Upper lobe of left lung (tissue), 6 donors: ENCODE measurements around the gene GSPT1. TPM values are rescaled to one million over a fixed set of nuclear protein-coding genes. Genes with fewer than 3 reads are reported as not detected.
A peak's percentile ranks its signal among the peaks of the same experiment; 100 is the strongest.
"Not testable (repeated sequence)": the region's sequence is repeated elsewhere in the genome, so short reads cannot be mapped to it uniquely, and the experiment has no call there.

Source experiments
- ATAC-seq, 2 donors: fragments of 200-7000 bp; cut with Tn5 transposase; one replicate each; pipeline ENCODE4 v1.9.1; 2022; ENCODE audit warnings: mild to moderate bottlenecking in 2 of 2, moderate library complexity in 2 of 2; ENCODE audit not compliant: low FRiP score in 2 of 2
- DNase-seq, 2 donors: peaks; one replicate each; pipeline ENCODE4 v3.0.0-alpha.2; 2019 to 2020
- H3K27ac ChIP-seq, 4 donors: fragments of 200-600 bp; sonication (generic); one replicate each; pipeline ENCODE4 v1.5.1; 2016 to 2019
- H3K27me3 ChIP-seq, 4 donors: fragments of 200-600 bp; sonication (generic); one replicate each; pipeline ENCODE4 v1.5.1; 2017 to 2019
- H3K36me3 ChIP-seq, 4 donors: fragments of 200-600 bp; sonication (generic); one replicate each; pipeline ENCODE4 v1.5.1; 2016 to 2019
- H3K4me1 ChIP-seq, 4 donors: fragments of 200-600 bp; sonication (generic); one replicate each; pipeline ENCODE4 v1.5.1; 2018 to 2019
- H3K4me3 ChIP-seq, 4 donors: fragments of 200-600 bp; sonication (generic); one replicate each; pipeline ENCODE4 v1.5.1; 2017 to 2019; ENCODE audit warnings: mild to moderate bottlenecking in 2 of 4, moderate library complexity in 1 of 4
- H3K9me3 ChIP-seq, 4 donors: fragments of 200-600 bp; sonication (generic); one replicate each; pipeline ENCODE4 v1.5.1; 2018 to 2019
- EP300 ChIP-seq, 4 donors: sonication (generic); formaldehyde crosslinking; IDR thresholded peaks; one replicate each; pipeline ENCODE4 v1.5.1; 2017; ENCODE audit warnings: antibody characterized with exemption in 4 of 4, control low read depth in 2 of 4
- WGBS, 2 donors: methylation state at CpG; one replicate each; pipeline ENCODE4 v1.1.5; 2017 to 2018; 5-methylcytosine and 5-hydroxymethylcytosine counted together
- small RNA-seq, 4 donors: library from RNA; depleted of rRNA; stranded (forward); fragments of <200 nt; gene quantifications; one replicate each; pipeline ENCODE3, GENCODE V24; 2016
- total RNA-seq, 6 donors: library from RNA; depleted of rRNA in 4 of 6; stranded (reverse); fragments of >200 nt in 4 of 6; gene quantifications; one replicate each; pipeline versions ENCODE4 v1.1.0 to v1.2.1, GENCODE V29; 2016 to 2021
- donor health status: DM: no; HTN: no; CAD: no; lungs with moderate emphysema.
- donor health status: DM: no; HTN: yes; CAD: no; lungs with severe emphysema.

Gene GSPT1
- total RNA-seq, 6 donors from 2014 or later, result 52.4 to 117 (median 99.6) TPM

DNA sequence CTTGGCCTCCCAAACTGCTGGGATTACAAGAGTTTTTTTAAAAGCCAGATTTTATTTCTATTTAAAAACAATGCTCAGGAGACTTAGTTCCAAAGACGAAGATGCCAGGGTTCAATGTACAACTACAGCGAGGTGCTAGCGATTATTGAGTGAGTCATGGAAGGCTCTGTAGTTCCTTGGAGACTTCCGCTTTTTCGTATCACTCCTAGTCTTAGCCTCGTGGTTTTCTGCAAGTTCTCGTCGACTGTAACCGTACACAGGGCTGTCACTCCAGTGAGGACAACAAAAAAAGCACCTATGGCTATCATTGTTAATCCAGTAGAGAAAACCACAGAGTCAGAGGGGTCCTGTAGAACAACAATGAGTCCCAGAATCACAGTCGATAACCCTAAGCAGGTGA is 96.0 kb downstream of the GSPT1 start:
- Histone ChIP-seq H3K27ac (no peak overlapping the region), H3K9me3 (no peaks in the 10 kb centered on the region), H3K36me3 (no peaks in the 10 kb centered on the region), H3K4me1 (peaks cover 2 to 10% (median 6%) of the 10 kb centered on the region in 4 donors), H3K4me3 (no peak overlapping the region), H3K27me3 (no peaks in the 10 kb centered on the region)
- no peak for TF ChIP-seq EP300 (IDR thresholded peaks at IDR 0.05)
- ATAC-seq (peak in 1 of 2 donors; percentile 58), DNase-seq (no peak)
- 66 to 89% methylated on average over 10 of the region's 10 CpGs for WGBS, 2 donors

DNA sequence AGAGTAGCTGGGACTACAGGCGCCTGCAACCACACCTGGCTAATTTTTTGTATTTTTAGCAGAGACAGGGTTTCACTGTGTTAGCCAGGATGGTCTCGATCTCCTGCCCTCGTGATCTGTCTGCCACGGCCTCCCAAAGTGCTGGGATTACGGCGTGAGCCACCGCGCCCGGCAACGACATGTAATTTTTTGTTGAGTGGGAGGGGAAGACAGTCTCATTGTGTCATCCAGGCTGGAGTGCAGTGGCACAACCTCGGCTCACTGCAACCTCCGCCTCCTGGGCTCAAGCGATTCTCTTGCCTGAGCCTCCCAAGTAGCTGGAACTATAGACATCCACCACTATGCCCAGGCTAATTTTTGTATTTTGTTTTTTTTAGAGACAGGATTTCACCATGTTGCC is 96.8 kb downstream of the GSPT1 start:
- not testable (repeated sequence) for H3K4me1 ChIP-seq, ATAC-seq, H3K36me3 ChIP-seq, H3K27me3 ChIP-seq, H3K9me3 ChIP-seq, H3K27ac ChIP-seq, H3K4me3 ChIP-seq
- DNase-seq, result peak in 1 of 2 donors; percentile 62
- 85% methylated on average over 13 of the region's 13 CpGs for WGBS, 2 donors

Small RNA genes lying within 50 kb of the gene (small RNA-seq; reads per million reads assigned to genes)
- gene AC007216.5, result 0 reads per million in 4 donors
- gene COX6CP1, result 0 to 0.29 (median 0) reads per million in 4 donors

Other genes with a start within 250 kb of the GSPT1 start
- 10 to 100 TPM; 14.7 to 29.8 (median 26.1) TPM for gene SNN, start 247.5 kb downstream of the GSPT1 start, total RNA-seq
- 100 to 1,000 TPM in 5 of 6 donors, 10 to 100 TPM in 1; 81.2 to 148 (median 117) TPM for gene TXNDC11, start 173.1 kb downstream of the GSPT1 start, total RNA-seq
- gene ZC3H7A, start 118.7 kb downstream of the GSPT1 start, total RNA-seq, result 100 to 1,000 TPM in 2 of 6 donors, 10 to 100 TPM in 4; 52.7 to 142 (median 64.7) TPM
- gene RSL1D1, start 64.4 kb downstream of the GSPT1 start, total RNA-seq, result 100 to 1,000 TPM in 4 of 6 donors, 10 to 100 TPM in 2; 77.8 to 121 (median 108) TPM
- gene NPIPB2, start 26.1 kb upstream of the GSPT1 start, total RNA-seq, result 10 to 100 TPM in 3 of 6 donors, 1 to 10 TPM in 3; 3.6 to 47.1 (median 9.0) TPM
- 1 to 10 TPM in 3 of 6 donors, not detected in 3; 1.6 to 2.9 (median 2.0) TPM for gene TNFRSF17, start 49.3 kb upstream of the GSPT1 start, total RNA-seq
- gene SNX29, start 60.8 kb upstream of the GSPT1 start, total RNA-seq, result 10 to 100 TPM; 22.6 to 95.3 (median 42.2) TPM